Heart left ventricle (tissue), 16 donors: ENCODE data around the gene FBXO42. TPM values are rescaled to one million over a fixed set of nuclear protein-coding genes. Genes with fewer than 3 reads are reported as not detected.

Source experiments
- ATAC-seq, 4 donors: fragments of 200-7000 bp; cut with Tn5 transposase; one replicate each; pipeline ENCODE4 v1.9.1; 2020 to 2022; ENCODE audit warnings: moderate library complexity in 4 of 4, mild to moderate bottlenecking in 3 of 4, moderate number of reproducible peaks in 1 of 4
- DNase-seq, 5 donors: peaks; one replicate each; pipeline ENCODE4 v3.0.0-alpha.2; 2020
- H3K27ac ChIP-seq, 12 donors: fragments of 200-600 bp; sonication (generic) in 4 of 12; one replicate each; pipeline versions ENCODE4 v1.5.0 to v1.8.0; 2016 to 2022; ENCODE audit warnings: mild to moderate bottlenecking in 2 of 12
- H3K27me3 ChIP-seq, 9 donors: fragments of 200-600 bp; sonication (generic) in 2 of 9; one replicate each; pipeline versions ENCODE4 v1.5.1 to v1.8.0; 2016 to 2022; ENCODE audit warnings: mild to moderate bottlenecking in 3 of 9
- H3K36me3 ChIP-seq, 9 donors: fragments of 200-600 bp; sonication (generic) in 2 of 9; one replicate each; pipeline versions ENCODE4 v1.5.0 to v1.8.0; 2018 to 2022; ENCODE audit warnings: mild to moderate bottlenecking in 2 of 9
- H3K4me1 ChIP-seq, 12 donors: fragments of 200-600 bp; sonication (generic) in 4 of 12; one replicate each; pipeline versions ENCODE4 v1.5.0 to v1.8.0; 2016 to 2022; ENCODE audit warnings: mild to moderate bottlenecking in 3 of 12
- H3K4me3 ChIP-seq, 12 donors: fragments of 200-600 bp; sonication (generic) in 4 of 12; one replicate each; pipeline versions ENCODE4 v1.5.0 to v1.8.0; 2017 to 2022; ENCODE audit warnings: mild to moderate bottlenecking in 9 of 12, moderate library complexity in 4 of 12
- H3K9me3 ChIP-seq, 12 donors: fragments of 200-600 bp; sonication (generic) in 4 of 12; one replicate each; pipeline versions ENCODE4 v1.5.0 to v1.8.0; 2016 to 2022; ENCODE audit warnings: mild to moderate bottlenecking in 1 of 12
- CTCF ChIP-seq, 12 donors: fragments of 200-600 bp; sonication (generic) in 4 of 12; IDR thresholded peaks; one replicate each; pipeline versions ENCODE4 v1.5.0 to v1.8.0; 2018 to 2022; ENCODE audit warnings: antibody characterized with exemption in 12 of 12, mild to moderate bottlenecking in 5 of 12
- POLR2A ChIP-seq, 2 donors: fragments of 450-650 bp; IDR thresholded peaks; one replicate each; pipeline ENCODE4 v1.6.1; 2017; ENCODE audit warnings: antibody characterized with exemption in 2 of 2, mild to moderate bottlenecking in 2 of 2, moderate library complexity in 2 of 2
- WGBS, 4 donors: extraction: QIAGEN DNeasy Blood & Tissue Kit in 2 of 4; methylation state at CpG; one replicate each; pipeline versions ENCODE4 v1.1.5 to v1.1.7; 2013 to 2018; 5-methylcytosine and 5-hydroxymethylcytosine counted together
- intact Hi-C, 10 donors: fragments of 100-400 bp; cut with DNase I; formaldehyde crosslinking; loops; one replicate each; pipeline versions ENCODE4 v1.11.1 to v1.14.2; 2022
- polyA plus RNA-seq, 2 donors: library from polyadenylated mRNA; stranded (reverse); fragments of 200-250 nt; gene quantifications; one replicate each; pipeline ENCODE4 v1.2.3, GENCODE V29; 2013
- total RNA-seq, 9 donors: library from RNA; depleted of rRNA in 2 of 9; stranded (reverse); fragments of >200 nt in 2 of 9; fragmentation: NEBNext Ultra II Directional in 3 of 9; extraction: Animal tissue kit (Norgen Biotek cat#: 25700) in 3 of 9; gene quantifications; one replicate each; pipeline versions ENCODE4 v1.1.0 to v1.2.4, GENCODE V29; 2016 to 2023
- donor health status: ischemic (EF 13 %, LVEDD 7.1; RV severe dilation, severe dysfunction).
- donor health status: healthy with polysubstance abuse.
- donor health status: DM: no; HTN: yes; CAD: no.
- donor health status: DM: no; HTN: no; CAD: no.
- donor health status: ischemic (EF 25% LVEDD 6.9; RV normal size, moderate dysfunction).
- donor health status: ischemic (EF 25% LVEDD 5.7; RV mildly dilated, moderate dysfunction).
- donor health status: healthy.
- donor health status: DM: yes; HTN: yes; CAD: no.
- donor health status: ischemic (EF 35%, LVEDD 5.7; RV mildly dilated, moderate dysfunction).
- donor health status: nonischemic (EF 11% LVEDD 7.7; RV severe dilation, severe dysfunction).
- donor health status: DM: yes; HTN: yes; CAD: no.
- donor health status: PGD.
- donor health status: ischemic (EF 29% LVEDD 5.4; RV normal size, mild dysfunction).
- donor health status: nonischemic (EF 23%, LVEDD 6.1; RV moderate dilation, normal function).

The FBXO42 gene
- total and polyA plus RNA-seq, 11 donors: 11.0 to 44.4 (median 20.1) TPM

- ATAC-seq: no peak
- H3K4me1 ChIP-seq: peaks cover 0 to 40% (median 21%) of the 10 kb centered on the region in 12 donors
- TF ChIP-seq CTCF (IDR thresholded peaks at IDR 0.05) (no peak), POLR2A (IDR thresholded peaks at IDR 0.05) (no peak)
- no peak overlapping the region for H3K27ac ChIP-seq
- no peak overlapping the region for H3K4me3 ChIP-seq
- H3K9me3 ChIP-seq: no peaks in the 10 kb centered on the region
- no peak for DNase-seq
- H3K36me3 ChIP-seq: peaks cover 0 to 59% (median 41%) of the 10 kb centered on the region in 9 donors
- no peaks in the 10 kb centered on the region for H3K27me3 ChIP-seq
- 79 to 95% (median 92%) methylated on average over 4 of the region's 4 CpGs for WGBS, 4 donors
- intact Hi-C loops: no loop called here
Observed at GRCh38 chr1:16296643-16297042, 55.6 kb downstream of the FBXO42 start.

- Histone ChIP-seq H3K36me3 (peaks cover 0 to 49% (median 27%) of the 10 kb centered on the region in 9 donors), H3K4me1 (peaks cover 0 to 34% (median 19%) of the 10 kb centered on the region in 12 donors), H3K9me3 (no peaks in the 10 kb centered on the region), H3K27me3 (no peaks in the 10 kb centered on the region), H3K4me3 (no peak overlapping the region), H3K27ac (peak overlapping the region in 3 of 12 donors; percentile 6 to 54 (median 12))
- no peak for DNase-seq
- TF ChIP-seq CTCF (IDR thresholded peaks at IDR 0.05) (no peak), POLR2A (IDR thresholded peaks at IDR 0.05) (no peak)
- no peak for ATAC-seq
- 64 to 67% (median 64%) methylated on average over 3 of the region's 3 CpGs for WGBS, 4 donors
- intact Hi-C loops: no loop called here
Observed at GRCh38 chr1:16294219-16295212, 57.8 kb downstream of the FBXO42 start.

GRCh38 chr1:16293538-16293937 is 58.7 kb downstream of the FBXO42 start:
- WGBS, 4 donors: 61 to 95% (median 83%) methylated on average over 1 of the region's 1 CpG
- DNase-seq: no peak
- peaks cover 0 to 56% (median 33%) of the 10 kb centered on the region in 9 donors for H3K36me3 ChIP-seq
- intact Hi-C loops: no loop called here
- peak in 3 of 4 donors; percentile 14 to 63 (median 36) for ATAC-seq
- peaks cover 0 to 34% (median 15%) of the 10 kb centered on the region in 12 donors for H3K4me1 ChIP-seq
- H3K27ac ChIP-seq: peak overlapping the region in 6 of 12 donors; percentile 4 to 54 (median 16)
- H3K27me3 ChIP-seq: no peaks in the 10 kb centered on the region
- TF ChIP-seq POLR2A (IDR thresholded peaks at IDR 0.05) (no peak), CTCF (IDR thresholded peaks at IDR 0.05) (no peak)
- no peaks in the 10 kb centered on the region for H3K9me3 ChIP-seq
- H3K4me3 ChIP-seq: no peak overlapping the region

GRCh38 chr1:16292739-16293138 is 59.5 kb downstream of the FBXO42 start:
- Histone ChIP-seq H3K9me3 (no peaks in the 10 kb centered on the region), H3K4me3 (no peak overlapping the region), H3K4me1 (peaks cover 0 to 34% (median 14%) of the 10 kb centered on the region in 12 donors), H3K36me3 (peaks cover 0 to 64% (median 38%) of the 10 kb centered on the region in 9 donors), H3K27ac (peak overlapping the region in 2 of 12 donors; percentile 15 to 54), H3K27me3 (no peaks in the 10 kb centered on the region)
- ATAC-seq: no peak
- DNase-seq: no peak
- intact Hi-C loops: no loop called here
- TF ChIP-seq CTCF (IDR thresholded peaks at IDR 0.05) (no peak), POLR2A (IDR thresholded peaks at IDR 0.05) (no peak)
